Neural progenitor cell (in vitro differentiated cells): Measurements from ENCODE around the gene RBMS2. TPM values are rescaled to one million over a fixed set of nuclear protein-coding genes. Genes with fewer than 3 reads are reported as not detected.

Source experiments
- DNase-seq: peaks from one replicate; pipeline ENCODE4 v3.0.0-alpha.2; 2016; ENCODE audit warnings: low spot score
- H2AFZ ChIP-seq: fragments of 200-600 bp; sonication (generic); replicated peaks from 2 replicates; pipeline ENCODE4 v1.6.1; 2016; ENCODE audit warnings: antibody characterized with exemption
- H3F3A ChIP-seq: fragments of 200-600 bp; sonication (generic); 2 replicates; pipeline ENCODE4 v1.6.1; 2016; ENCODE audit warnings: antibody characterized with exemption, low read depth
- H3K27ac ChIP-seq: fragments of 200-600 bp; sonication (generic); 2 replicates; pipeline ENCODE4 v1.5.1; 2016; ENCODE audit warnings: mild to moderate bottlenecking
- H3K27me3 ChIP-seq: fragments of 200-600 bp; sonication (generic); 2 replicates; pipeline ENCODE4 v1.6.1; 2016; ENCODE audit warnings: mild to moderate bottlenecking, moderate library complexity
- H3K36me3 ChIP-seq: fragments of 200-600 bp; sonication (generic); 2 replicates; pipeline ENCODE4 v1.5.1; 2016
- H3K4me1 ChIP-seq: fragments of 200-600 bp; sonication (generic); 2 replicates; pipeline ENCODE4 v1.6.1; 2016; ENCODE audit warnings: mixed run types
- H3K4me2 ChIP-seq: fragments of 200-600 bp; sonication (generic); 2 replicates; pipeline ENCODE4 v1.6.1; 2016
- H3K4me3 ChIP-seq: fragments of 200-600 bp; sonication (generic); 2 replicates; pipeline ENCODE4 v1.5.1; 2016
- H3K79me2 ChIP-seq: fragments of 200-600 bp; sonication (generic); 2 replicates; pipeline ENCODE4 v1.6.1; 2016; ENCODE audit warnings: low read depth
- H3K9ac ChIP-seq: fragments of 200-600 bp; sonication (generic); 2 replicates; pipeline ENCODE4 v1.6.1; 2016
- H3K9me3 ChIP-seq: fragments of 200-600 bp; sonication (generic); 2 replicates; pipeline ENCODE4 v1.5.1; 2016; ENCODE audit warnings: low read depth
- H4K20me1 ChIP-seq: fragments of 200-600 bp; sonication (generic); 2 replicates; pipeline ENCODE4 v1.6.1; 2016; ENCODE audit warnings: low read depth
- H3K27ac Mint-ChIP-seq: 3 replicates; pipeline ENCODE4 v1.8.0; 2021; ENCODE audit warnings: mixed read lengths
- H3K27me3 Mint-ChIP-seq: 2 replicates; pipeline ENCODE4 v1.8.0; 2022; ENCODE audit warnings: low read depth, mild to moderate bottlenecking, inconsistent platforms, moderate library complexity, mixed read lengths; ENCODE audit not compliant: insufficient read depth
- H3K36me3 Mint-ChIP-seq: 3 replicates; pipeline ENCODE4 v1.8.0; 2021; ENCODE audit warnings: mixed read lengths
- H3K4me1 Mint-ChIP-seq: 3 replicates; pipeline ENCODE4 v1.8.0; 2021; ENCODE audit warnings: mixed read lengths
- H3K4me3 Mint-ChIP-seq: 3 replicates; pipeline ENCODE4 v1.8.0; 2021; ENCODE audit warnings: mild to moderate bottlenecking, moderate library complexity, mixed read lengths
- H3K9me3 Mint-ChIP-seq: 3 replicates; pipeline ENCODE4 v1.8.0; 2020; ENCODE audit warnings: mixed read lengths
- EZH2 ChIP-seq: fragments of 200-600 bp; sonication (generic); IDR thresholded peaks from 2 replicates; pipeline ENCODE4 v1.6.1; 2017; ENCODE audit warnings: antibody characterized with exemption, mild to moderate bottlenecking, moderate library complexity
- EZH2phosphoT487 ChIP-seq: fragments of 200-600 bp; sonication (generic); IDR thresholded peaks from 2 replicates; pipeline ENCODE4 v1.6.1; 2017; ENCODE audit warnings: antibody characterized with exemption
- total RNA-seq: library from RNA; depleted of rRNA; stranded (reverse); fragments of >200 nt; gene quantifications from 2 replicates; pipeline ENCODE4 v1.2.3, GENCODE V29; 2015; ENCODE audit warnings: low replicate concordance
- TF ChIP-seq, protein P1 (sequence below): fragments of 200-600 bp; sonication (generic); IDR thresholded peaks from 2 replicates; pipeline ENCODE4 v1.5.1; 2017; ENCODE audit warnings: antibody characterized with exemption, mild to moderate bottlenecking

RBMS2 gene
- 12.9 and 13.1 TPM in 2 replicates for total RNA-seq

DNA sequence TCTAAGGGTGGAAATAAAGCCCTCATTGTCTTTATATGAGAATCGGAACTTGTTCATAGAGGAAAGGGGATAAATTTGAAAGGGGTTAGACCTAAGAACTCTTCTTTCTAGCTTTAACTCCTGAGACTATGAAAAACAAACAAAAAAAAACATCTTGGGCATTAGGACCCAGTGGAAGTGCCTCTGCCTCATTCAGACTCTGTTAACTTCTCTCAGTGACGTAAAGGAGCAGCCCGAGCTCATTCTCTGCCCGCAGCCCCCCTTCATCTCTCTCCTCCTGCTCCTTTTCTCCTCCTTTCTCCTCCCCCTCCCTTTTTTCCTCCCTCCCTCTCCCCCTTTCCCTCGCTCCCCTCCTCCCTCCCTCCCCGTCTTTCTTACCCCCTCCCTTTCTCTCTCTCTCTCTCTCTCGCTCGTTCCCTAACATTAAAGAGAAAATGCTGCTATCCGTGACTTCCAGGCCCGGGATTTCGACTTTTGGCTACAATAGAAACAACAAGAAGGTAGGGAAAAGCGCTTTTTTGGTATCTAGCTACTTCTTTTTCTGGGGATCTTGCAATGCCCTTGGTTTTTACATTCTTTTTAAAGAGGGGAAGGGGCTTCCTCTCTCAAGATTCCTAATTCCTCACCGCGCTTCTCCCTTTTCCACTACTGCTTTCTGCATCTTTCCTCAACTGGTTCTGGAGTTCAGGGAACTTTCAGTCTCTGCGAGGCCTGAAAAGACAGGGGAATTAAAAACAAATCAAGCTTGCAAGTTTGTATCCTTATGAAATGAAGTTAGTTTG, at the start of gene RBMS2:
RBMS2 (plus strand) TSS at position 231 of the 782 bp plus-strand sequence; CDS start at position 435, 204 bp downstream.
- Mint-ChIP-seq H3K4me3 (peak within 1 kb of the TSS; percentile 90), H3K4me1 (peaks cover 14% of the 10 kb centered on the region), H3K27me3 (no peaks in the 10 kb centered on the region), H3K9me3 (no peaks in the 10 kb centered on the region), H3K36me3 (no peaks in the 10 kb centered on the region), H3K27ac (peak within 1 kb of the TSS; percentile 84)
- Histone ChIP-seq H3K79me2 (peaks cover 46% of the 10 kb centered on the region), H3K9ac (peak within 1 kb of the TSS; percentile 65), H3K27me3 (no peaks in the 10 kb centered on the region), H3K4me2 (peak within 1 kb of the TSS; percentile 92), H2AFZ (peak within 1 kb of the TSS; percentile 95), H3F3A (peaks cover 7% of the 10 kb centered on the region), H3K4me3 (peak within 1 kb of the TSS; percentile 68), H3K27ac (peak within 1 kb of the TSS; percentile 66), H3K4me1 (peaks cover 4% of the 10 kb centered on the region), H4K20me1 (no peaks in the 10 kb centered on the region), H3K9me3 (no peaks in the 10 kb centered on the region), H3K36me3 (no peaks in the 10 kb centered on the region)
- DNase-seq: peak; percentile 90
- TF ChIP-seq EZH2phosphoT487 (no peak), EZH2 (no peak)
- TF ChIP-seq, protein P1, sequence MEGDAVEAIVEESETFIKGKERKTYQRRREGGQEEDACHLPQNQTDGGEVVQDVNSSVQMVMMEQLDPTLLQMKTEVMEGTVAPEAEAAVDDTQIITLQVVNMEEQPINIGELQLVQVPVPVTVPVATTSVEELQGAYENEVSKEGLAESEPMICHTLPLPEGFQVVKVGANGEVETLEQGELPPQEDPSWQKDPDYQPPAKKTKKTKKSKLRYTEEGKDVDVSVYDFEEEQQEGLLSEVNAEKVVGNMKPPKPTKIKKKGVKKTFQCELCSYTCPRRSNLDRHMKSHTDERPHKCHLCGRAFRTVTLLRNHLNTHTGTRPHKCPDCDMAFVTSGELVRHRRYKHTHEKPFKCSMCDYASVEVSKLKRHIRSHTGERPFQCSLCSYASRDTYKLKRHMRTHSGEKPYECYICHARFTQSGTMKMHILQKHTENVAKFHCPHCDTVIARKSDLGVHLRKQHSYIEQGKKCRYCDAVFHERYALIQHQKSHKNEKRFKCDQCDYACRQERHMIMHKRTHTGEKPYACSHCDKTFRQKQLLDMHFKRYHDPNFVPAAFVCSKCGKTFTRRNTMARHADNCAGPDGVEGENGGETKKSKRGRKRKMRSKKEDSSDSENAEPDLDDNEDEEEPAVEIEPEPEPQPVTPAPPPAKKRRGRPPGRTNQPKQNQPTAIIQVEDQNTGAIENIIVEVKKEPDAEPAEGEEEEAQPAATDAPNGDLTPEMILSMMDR: no peak

DNA sequence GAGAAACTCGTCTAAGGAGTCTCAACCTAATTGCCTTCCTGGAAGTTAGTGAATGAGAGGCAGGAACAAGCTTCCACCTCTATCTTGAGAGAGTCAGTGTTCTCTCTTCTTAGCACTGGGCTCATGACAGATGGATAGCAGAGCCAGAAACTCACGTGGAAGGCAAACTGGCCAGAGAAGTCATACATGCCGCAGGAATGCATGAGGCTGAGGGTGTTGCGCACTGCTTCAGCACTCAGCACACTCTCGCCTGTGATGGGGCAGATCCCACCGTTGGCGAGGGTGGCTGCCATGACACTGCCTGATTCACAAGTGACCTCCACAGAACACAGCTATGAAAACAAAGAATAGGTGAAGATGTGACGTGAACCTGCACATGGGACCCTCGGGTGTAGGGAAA, 47.2 kb upstream of the RBMS2 start:
- Histone ChIP-seq H4K20me1 (no peaks in the 10 kb centered on the region), H2AFZ (no peak overlapping the region), H3K4me3 (no peak overlapping the region), H3F3A (peaks cover 13% of the 10 kb centered on the region), H3K4me1 (peaks cover 4% of the 10 kb centered on the region), H3K36me3 (no peaks in the 10 kb centered on the region), H3K9me3 (no peaks in the 10 kb centered on the region), H3K27me3 (no peaks in the 10 kb centered on the region), H3K9ac (no peak overlapping the region), H3K27ac (no peak overlapping the region), H3K79me2 (peaks cover 28% of the 10 kb centered on the region), H3K4me2 (no peak overlapping the region)
- H3K4me3 Mint-ChIP-seq: no peak overlapping the region
- H3K36me3 Mint-ChIP-seq: peaks cover 12% of the 10 kb centered on the region
- TF ChIP-seq EZH2 (no peak), EZH2phosphoT487 (no peak)
- TF ChIP-seq, protein P1: no peak
- H3K27ac Mint-ChIP-seq: no peak overlapping the region
- H3K4me1 Mint-ChIP-seq: peaks cover 7% of the 10 kb centered on the region
- peaks cover 2% of the 10 kb centered on the region for H3K27me3 Mint-ChIP-seq
- H3K9me3 Mint-ChIP-seq: no peaks in the 10 kb centered on the region
- DNase-seq: no peak

DNA sequence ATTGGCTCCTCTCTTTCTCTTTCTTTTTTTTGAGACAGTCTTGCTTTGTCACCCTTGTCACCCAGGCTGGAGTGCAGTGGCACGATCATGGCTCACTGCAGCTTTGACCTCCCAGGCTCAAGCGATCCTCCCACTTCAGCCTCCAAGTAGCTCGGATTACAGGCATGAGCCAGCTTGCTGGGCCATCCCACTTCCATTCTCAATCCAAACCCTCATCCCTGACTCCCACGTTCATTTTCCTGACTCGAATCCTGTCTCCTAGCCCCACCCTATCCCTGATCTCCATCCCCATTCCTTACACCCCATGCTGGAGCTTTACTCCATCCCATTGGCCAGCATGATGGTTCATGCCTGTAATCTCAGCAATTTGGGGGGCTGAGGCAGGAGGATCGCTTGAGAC, 45.5 kb upstream of the RBMS2 start:
- DNase-seq: no peak
- Histone ChIP-seq H3K27me3 (no peaks in the 10 kb centered on the region), H3K9me3 (no peaks in the 10 kb centered on the region), H3K4me2 (no peak overlapping the region), H3K4me1 (no peaks in the 10 kb centered on the region), H3K27ac (no peak overlapping the region), H3K36me3 (no peaks in the 10 kb centered on the region), H4K20me1 (no peaks in the 10 kb centered on the region), H3F3A (peaks cover 3% of the 10 kb centered on the region), H3K9ac (no peak overlapping the region), H3K79me2 (peaks cover 10% of the 10 kb centered on the region), H3K4me3 (no peak overlapping the region), H2AFZ (no peak overlapping the region)
- H3K27me3 Mint-ChIP-seq: peaks cover 2% of the 10 kb centered on the region
- no peak overlapping the region for H3K27ac Mint-ChIP-seq
- peaks cover 9% of the 10 kb centered on the region for H3K36me3 Mint-ChIP-seq
- H3K9me3 Mint-ChIP-seq: no peaks in the 10 kb centered on the region
- no peaks in the 10 kb centered on the region for H3K4me1 Mint-ChIP-seq
- no peak overlapping the region for H3K4me3 Mint-ChIP-seq
- TF ChIP-seq EZH2: no peak
- no peak for TF ChIP-seq EZH2phosphoT487
- TF ChIP-seq, protein P1: no peak
